Raji (cell line): ENCODE data around the gene ADAMTSL2.

Experiments used
- POLR2A ChIP-seq: IDR thresholded peaks from 2 replicates; pipeline ENCODE4 v1.6.1; 2011; ENCODE audit warnings: low read depth, low read length, control low read depth; ENCODE audit not compliant: insufficient read depth

Gene ADAMTSL2

GRCh38 chr9:133535306-133535877, 888 bp downstream of the ADAMTSL2 start:
- TF ChIP-seq POLR2A, result no peak

GRCh38 chr9:133536080-133536479, 1.6 kb downstream of the ADAMTSL2 start:
- no peak for TF ChIP-seq POLR2A

- TF ChIP-seq POLR2A, result no peak
Measured at GRCh38 chr9:133536536-133536935, 2.0 kb downstream of the ADAMTSL2 start.

GRCh38 chr9:133537257-133537656, 2.8 kb downstream of the ADAMTSL2 start:
- TF ChIP-seq POLR2A, result no peak

GRCh38 chr9:133538176-133538575, 3.7 kb downstream of the ADAMTSL2 start:
- no peak for TF ChIP-seq POLR2A

GRCh38 chr9:133538851-133539833, 4.6 kb downstream of the ADAMTSL2 start:
- no peak for TF ChIP-seq POLR2A

- no peak for TF ChIP-seq POLR2A
Measured at GRCh38 chr9:133539991-133540697, 5.6 kb downstream of the ADAMTSL2 start.

GRCh38 chr9:133540698-133541025, 6.2 kb downstream of the ADAMTSL2 start:
- TF ChIP-seq POLR2A, result no peak

GRCh38 chr9:133542002-133542401, 7.5 kb downstream of the ADAMTSL2 start:
- TF ChIP-seq POLR2A, result no peak

GRCh38 chr9:133543772-133544467, 9.4 kb downstream of the ADAMTSL2 start:
- TF ChIP-seq POLR2A, result no peak

- no peak for TF ChIP-seq POLR2A
Measured at GRCh38 chr9:133545494-133546286, 11.2 kb downstream of the ADAMTSL2 start.

GRCh38 chr9:133546287-133546680, 11.8 kb downstream of the ADAMTSL2 start:
- TF ChIP-seq POLR2A, result no peak

- no peak for TF ChIP-seq POLR2A
Measured at GRCh38 chr9:133547116-133547515, 12.6 kb downstream of the ADAMTSL2 start.

GRCh38 chr9:133551446-133551845, 16.9 kb downstream of the ADAMTSL2 start:
- no peak for TF ChIP-seq POLR2A
